LNCAP (cell line): ENCODE measurements around the gene PPARA.

Experiments
- CTCF ChIP-seq: fragments of 450-650 bp; IDR thresholded peaks from 2 replicates; pipeline ENCODE4 v1.5.1; 2017; ENCODE audit warnings: mild to moderate bottlenecking

Gene PPARA

GRCh38 chr22:46171940-46172339 is 21.6 kb downstream of the PPARA start:
- no peak for TF ChIP-seq CTCF

- no peak for TF ChIP-seq CTCF
These were observed 22.3 kb downstream of the PPARA start for GRCh38 chr22:46172522-46173110.

GRCh38 chr22:46173152-46173551 is 22.8 kb downstream of the PPARA start:
- TF ChIP-seq CTCF, result no peak

- no peak for TF ChIP-seq CTCF
These were observed 25.3 kb downstream of the PPARA start for GRCh38 chr22:46175631-46176030.

- no peak for TF ChIP-seq CTCF
These were observed 26.2 kb downstream of the PPARA start for GRCh38 chr22:46176508-46177003.

GRCh38 chr22:46178755-46179505 is 28.6 kb downstream of the PPARA start:
- no peak for TF ChIP-seq CTCF

- TF ChIP-seq CTCF, result no peak
These were observed 29.4 kb downstream of the PPARA start for GRCh38 chr22:46179748-46180147.
